ENCODE measurements around the gene FAM168B.
A peak's percentile ranks its signal among the peaks of the same experiment; 100 is the strongest.
"Not testable (repeated sequence)": the region's sequence is repeated elsewhere in the genome, so short reads cannot be mapped to it uniquely, and the experiment has no call there.

The FAM168B gene

DNA sequence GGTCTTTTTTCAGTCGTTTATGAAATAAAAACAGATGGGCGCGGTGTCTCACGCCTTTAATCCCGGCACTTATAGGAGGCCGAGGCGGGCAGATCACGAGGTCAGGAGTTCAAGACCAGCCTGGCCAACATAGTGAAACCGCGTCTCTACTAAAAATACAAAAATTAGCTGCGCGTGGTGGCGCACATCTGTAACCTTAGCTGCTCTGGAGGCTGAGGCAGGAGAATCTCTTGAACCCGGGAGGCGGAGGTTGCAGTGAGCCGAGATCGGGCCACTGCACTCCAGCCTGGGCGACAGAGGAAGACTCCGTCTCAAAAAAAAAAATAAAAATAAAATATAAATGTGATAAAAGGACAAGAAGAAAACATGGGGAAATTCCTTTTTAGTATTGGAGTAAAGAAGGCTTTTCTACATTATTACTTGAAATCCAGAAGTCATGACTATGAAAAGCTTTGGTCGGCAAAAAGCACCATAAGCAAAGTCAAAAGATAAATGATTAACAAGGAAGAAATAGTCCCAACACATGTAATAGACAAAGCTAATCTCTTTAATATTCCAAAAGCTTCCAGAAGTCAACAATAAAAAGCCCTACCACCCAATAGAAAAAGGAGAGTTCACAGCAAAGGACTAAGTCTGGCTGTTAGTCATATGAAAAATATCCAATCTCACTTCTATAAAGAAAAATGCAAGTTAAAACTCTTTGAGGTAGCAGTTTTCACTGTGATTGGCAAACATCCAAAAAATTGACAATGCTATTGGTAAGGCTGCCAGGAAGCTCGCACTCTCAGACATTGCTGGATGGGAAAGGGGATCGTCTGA lies 1.4 kb upstream of the FAM168B start:
- DNase-seq: peak; percentile 78

DNA sequence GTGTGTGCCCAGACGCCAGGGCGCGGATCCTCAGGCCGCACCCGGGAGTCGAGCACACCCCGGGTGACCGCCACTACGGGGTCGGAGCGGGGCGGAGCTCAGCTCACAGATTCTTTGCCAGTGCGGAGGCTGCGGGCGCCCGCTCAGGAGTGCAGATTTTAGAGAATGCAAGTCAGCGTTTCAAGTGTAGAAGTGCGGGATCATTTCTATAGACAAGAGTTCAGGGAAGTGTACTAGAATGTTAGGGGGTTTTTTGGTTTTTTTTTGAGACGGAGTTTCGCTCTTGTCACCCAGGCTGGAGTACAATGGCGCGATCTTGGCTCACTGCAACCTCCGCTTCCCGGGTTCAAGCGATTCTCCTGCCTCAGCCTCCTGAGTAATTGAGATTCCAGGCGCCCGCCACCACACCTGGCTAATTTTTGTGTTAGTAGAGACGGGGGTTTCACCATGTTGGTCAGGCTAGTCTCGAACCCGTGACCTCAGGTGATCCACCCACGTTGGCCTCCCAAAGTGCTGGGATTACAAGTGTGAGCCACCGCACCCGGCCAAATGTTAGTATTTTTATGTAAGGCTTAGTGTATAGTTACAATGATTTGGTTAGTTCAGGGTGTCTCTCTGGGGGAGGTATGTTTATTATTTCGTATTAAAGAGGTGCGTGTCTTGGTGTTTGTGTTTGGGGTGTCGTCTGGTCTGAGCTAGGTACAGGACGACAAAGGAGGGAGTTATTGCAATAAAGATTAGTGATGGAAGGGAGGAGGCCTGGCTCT lies 619 bp upstream of the FAM168B start:
- peak; percentile 78 for DNase-seq

DNA sequence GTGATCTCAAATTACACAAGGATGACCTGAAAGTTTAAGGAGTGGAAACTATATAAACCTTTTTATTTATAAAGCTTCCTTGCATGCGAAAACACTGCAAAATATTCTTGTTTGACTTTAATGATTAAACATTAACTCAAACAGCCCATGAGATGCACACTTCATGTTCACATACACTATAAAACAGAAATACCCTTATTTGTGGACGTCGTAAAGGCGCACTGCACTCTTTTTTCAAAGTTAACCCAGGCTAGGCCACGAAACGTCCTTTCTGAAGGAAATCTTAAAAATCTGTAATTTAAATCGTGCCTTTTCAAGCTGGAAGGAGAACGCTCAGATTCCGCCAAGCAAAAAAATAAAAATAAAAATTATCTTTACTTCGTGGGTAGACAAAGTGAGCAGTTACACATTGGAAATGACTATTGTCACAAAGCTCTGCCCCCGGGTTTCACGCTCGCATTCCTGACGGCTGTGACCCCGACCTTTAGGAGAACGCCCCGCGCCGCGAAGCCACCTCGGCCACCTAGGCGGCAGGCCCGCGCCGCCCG lies 728 bp downstream of the FAM168B start:
- DNase-seq: no peak

DNA sequence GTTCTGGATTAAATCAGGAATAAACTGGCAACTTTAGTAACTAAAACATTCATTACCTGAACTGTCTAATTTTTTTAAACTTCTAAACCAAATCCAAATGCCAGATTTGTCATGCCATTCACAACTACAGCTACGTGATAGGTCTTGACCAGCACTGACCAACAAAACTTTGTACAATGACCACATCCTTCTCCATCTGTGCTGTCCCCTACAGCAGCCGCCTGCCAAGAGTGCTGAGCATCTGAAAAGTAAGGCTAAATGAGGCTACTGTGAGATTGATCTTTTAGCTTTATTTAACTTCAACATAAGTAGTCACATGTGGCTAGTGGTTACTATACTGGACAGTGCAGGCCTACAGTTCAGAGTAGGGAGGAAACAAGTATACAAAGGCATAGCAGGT lies 7.6 kb downstream of the FAM168B start:
- no peak for DNase-seq

DNA sequence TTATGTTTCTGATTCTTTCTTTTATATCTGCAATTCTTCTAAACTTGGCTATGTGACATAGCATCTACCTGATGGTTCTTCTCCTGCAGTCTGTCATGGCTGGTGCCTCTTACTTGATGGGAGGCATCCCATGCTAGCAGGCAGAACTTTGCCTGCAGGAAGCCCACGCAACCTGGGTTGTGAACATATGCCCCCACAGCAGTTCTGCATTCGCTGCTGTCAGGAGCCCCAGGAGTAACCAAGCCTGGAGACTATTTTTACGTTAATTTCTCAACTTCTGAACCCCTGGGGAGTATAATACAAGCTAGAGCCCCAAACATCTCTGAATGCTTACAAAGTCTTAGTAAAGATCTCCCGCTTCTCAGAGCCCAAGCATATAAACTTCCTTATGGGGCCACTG lies 12.1 kb downstream of the FAM168B start:
- no peak for DNase-seq

GRCh38 chr2:131079931-131080330 lies 13.3 kb downstream of the FAM168B start:
- DNase-seq: not testable (repeated sequence)

DNA sequence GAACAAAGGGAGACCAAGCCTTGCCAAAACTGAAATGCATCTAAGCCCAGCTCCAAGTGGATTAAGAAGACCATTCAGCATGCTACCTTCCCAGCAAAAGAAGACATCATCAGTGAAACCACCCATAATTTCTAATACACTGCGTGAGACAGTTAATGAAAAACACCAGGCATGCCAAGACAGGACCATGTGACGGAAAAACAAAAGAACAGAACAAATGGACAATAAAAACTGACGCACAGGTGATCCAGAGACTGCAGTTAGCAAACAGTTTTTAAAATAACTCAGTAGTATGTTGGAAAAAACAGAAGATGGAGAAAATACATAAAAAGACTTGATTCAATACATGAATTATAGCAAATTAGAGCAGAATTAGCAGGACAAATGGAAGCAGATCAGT lies 15.3 kb downstream of the FAM168B start:
- no peak for DNase-seq

DNA sequence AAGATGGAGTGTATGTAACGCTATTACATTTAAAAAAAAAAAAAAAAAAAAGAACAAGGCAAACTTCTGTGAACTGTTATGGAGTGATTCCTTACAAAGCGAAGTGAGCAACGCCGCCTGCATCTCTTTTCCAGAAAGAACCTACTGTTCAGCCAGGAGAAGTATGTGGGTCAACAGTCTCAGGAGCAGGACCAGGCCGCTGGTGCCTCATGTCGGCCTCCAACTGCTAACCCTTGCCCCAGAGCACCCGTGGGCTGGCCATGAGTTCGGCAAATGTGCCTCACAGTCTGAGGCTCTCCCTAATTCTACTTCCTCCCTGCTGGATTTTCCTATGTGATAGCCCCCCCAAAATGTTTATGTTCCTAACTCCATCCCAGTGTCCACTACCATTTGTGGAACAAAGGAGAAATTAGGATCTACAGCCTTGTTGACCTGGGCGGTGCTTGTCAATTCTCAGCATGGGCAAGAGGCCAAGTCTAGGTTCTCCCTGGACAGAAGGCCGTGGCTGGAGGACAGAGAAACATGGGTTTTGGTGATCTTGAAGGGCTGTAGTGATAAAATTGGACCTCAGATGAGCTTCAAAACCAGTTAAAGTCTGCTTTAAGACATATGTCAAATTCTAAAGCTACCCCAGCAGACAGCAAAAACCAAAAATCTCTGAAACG lies 15.9 kb downstream of the FAM168B start:
- no peak for DNase-seq

GRCh38 chr2:131076707-131077106 lies 16.6 kb downstream of the FAM168B start:
- no peak for DNase-seq

DNA sequence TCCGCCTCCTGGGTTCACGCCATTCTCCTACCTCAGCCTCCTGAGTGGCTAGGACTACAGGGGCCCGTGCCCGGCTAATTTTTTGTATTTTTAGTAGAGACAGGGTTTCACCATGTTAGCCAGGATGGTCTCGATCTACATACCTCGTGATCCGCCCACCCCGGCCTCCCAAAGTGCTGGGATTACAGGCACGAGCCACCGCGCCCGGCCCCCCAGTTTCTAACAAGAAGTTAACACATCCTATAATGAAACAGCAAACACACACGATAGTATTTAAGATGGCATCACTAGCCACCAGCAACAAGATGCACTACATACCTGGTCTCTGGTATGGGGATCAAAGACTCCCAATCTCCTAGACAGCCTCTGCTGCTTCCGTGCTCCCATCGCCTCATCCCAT lies 17.7 kb downstream of the FAM168B start:
- not testable (repeated sequence) for DNase-seq

DNA sequence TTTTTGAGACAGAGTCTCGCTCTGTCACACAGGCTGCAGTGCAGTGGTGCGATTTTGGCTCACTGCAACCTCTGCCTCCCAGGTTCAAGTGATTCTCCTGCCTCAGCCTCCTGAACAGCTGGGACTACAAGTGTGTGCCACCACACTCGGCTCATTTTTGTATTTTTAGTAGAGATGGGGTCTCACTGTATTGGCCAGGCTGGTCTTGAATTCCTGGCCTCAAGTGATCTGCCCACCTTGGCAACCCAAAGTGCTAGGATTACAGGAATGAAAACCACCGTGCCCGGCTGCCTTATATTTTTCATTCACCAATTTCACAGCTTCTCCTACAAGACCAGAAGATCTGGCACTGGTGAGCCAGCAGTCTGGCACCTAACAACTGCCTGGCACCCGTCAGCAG lies 25.1 kb downstream of the FAM168B start:
- DNase-seq: not testable (repeated sequence)

- no peak for DNase-seq
Measured at GRCh38 chr2:131067465-131068125, 25.7 kb downstream of the FAM168B start.

GRCh38 chr2:131064589-131065512 lies 28.4 kb downstream of the FAM168B start:
- DNase-seq: no peak

DNA sequence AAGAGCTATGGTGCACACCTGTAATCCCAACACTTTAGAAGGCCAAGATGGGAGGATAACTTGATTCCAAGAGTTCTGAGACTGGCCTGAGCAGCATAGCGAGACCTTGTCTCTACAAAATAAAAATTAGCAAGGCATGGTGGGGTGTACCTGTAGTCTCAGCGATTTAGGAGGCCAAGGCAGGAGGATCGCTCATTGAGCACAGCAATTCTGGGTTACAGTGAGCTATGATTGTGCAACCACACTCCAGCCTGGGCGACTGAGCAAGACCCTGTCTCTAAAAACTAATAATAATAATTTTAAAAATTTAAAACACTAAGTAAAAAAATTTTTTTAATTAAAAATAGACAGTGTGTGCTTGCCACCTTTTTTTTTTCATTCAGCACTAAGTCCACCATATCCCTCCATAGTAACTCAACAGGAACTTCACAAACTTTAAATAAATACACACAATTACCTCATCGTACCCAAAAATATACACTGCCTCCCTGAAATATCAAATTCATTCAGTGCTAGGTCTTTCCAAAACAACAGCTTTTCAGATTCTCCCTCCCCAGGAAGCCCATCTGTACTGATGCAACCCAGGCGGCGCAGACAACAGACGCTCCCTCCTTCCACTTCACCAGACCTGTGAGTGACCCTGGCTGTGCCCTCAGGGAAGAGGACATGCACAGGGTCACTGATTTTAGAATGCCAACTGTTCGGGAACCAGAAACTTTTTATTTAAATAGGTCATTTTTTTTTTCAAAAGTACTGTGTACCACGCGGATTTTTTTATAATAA lies 29.6 kb downstream of the FAM168B start:
- DNase-seq: no peak

DNA sequence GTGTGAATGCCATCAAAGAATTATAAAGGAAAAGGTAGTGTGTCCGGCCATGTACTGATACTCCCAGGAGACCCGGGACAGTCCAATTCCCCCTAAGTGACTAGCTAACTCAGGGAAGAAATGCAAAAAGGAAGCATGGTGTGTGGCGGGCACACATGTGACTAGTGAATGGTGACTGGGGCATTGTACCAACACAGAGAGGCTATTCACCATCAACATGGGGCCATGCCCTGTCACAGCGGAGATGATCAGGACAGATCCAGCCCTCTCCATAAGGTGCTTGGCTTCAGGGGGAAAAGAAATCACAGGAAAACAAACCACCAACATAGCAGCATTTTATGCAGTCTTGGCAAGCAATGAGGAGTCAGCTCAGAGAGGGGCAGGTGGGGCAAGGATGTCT lies 34.3 kb downstream of the FAM168B start:
- no peak for DNase-seq

GRCh38 chr2:131058214-131058843 lies 34.9 kb downstream of the FAM168B start:
- DNase-seq: no peak

DNA sequence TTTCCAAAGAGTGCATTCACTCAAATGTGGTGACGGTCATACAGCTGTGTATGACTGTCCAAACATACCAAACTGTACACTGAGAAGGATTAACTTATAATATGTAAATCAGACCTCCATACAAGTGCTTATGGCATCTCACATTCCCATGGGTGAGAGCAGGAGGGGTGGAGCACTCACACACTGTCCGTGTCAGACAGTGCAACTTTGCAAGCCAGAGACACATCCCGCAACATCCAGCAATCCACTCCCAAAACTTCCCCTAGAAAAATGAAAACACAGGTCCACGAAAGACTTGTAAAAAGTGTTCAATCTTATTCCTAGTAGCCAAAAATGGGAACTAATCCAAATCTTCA lies 36.4 kb downstream of the FAM168B start:
- no peak for DNase-seq

DNA sequence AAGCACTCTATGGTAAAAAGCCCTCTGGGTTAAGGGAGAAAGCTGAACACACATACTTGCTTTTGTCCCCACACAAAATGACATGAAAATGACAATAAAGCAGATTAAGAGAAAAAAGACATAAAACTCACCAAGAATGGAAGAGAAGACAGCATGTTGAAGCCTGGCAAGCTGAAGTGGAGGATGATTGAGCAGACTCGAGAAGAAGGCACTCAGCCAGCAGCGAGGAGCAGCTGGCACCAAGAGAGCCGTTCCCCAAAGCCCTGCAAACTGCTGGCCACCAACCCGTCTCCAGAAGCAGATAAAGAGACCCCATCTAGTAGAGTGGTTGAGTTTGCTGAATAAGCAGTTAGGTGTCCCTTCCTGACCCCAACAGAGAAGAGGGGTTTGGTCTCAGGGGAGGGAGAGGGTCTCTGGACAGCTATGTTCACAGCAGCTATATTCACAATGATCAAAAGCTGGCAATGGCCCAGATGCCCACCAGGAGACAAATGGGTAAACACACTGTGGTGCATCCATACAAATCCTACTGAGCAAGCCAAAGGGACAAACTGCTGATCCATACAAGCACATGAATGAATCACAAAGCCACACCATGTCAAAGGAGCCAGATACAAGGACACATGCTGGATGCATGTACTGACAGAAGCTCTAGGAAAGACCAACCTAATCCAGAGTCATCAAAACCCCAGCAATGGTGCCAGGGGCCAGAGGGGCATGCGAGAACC lies 36.9 kb downstream of the FAM168B start:
- DNase-seq: peak; percentile 82

DNA sequence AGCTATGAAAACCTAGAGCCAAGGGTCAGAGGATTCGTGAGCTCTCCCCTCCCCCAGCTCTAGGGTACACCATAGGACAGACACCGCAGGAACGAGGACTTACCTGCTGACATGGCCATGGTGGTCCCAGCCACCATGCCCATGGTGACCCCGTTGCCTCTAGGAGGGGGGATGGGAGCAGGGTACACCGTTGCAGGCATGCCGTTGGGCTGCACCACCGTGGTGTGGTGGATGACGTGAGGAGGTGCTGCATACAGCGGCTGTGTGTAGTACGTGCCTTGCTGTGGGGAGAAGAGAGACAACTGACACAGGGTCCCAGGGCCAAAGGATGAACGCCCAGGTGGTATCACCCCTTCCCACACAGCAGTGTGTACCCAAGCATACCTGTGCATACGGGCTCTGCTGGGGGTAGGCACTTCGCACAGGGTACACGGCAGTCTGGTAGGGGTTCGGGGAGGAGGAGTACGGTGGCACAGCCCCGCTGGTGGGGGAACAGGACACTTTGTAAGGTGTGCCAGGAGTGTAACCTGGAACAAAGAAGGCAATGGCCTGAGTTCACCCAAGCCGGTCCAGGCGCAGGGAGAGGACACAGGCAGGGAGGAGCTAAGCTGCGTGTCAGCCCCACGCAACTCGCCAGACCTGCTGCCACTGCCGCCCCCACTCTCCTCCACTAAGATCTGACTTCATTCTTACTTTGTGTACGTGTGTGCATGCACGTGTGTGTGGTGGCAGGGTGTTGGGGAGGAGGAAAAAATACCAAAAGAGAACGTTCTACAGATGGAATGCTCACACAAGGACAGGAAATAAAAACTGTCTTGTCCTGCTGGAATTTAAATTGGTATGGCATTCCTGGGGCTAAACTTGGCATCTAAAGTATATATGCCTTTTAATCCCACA lies 37.8 kb downstream of the FAM168B start:
- DNase-seq: no peak

All from NCI-H345 (cell line).